CD14-positive monocyte (primary cell): Measurements from ENCODE around the gene SPSB3. TPM values are rescaled to one million over a fixed set of nuclear protein-coding genes. Genes with fewer than 3 reads are reported as not detected.

Experiments
- DNase-seq, 3 donors: peaks; one replicate each; pipeline ENCODE4 v3.0.0-alpha.2; 2011 to 2022
- H2AFZ ChIP-seq: 2 replicates; pipeline ENCODE4 v1.6.0; 2012; ENCODE audit warnings: mild to moderate bottlenecking, low read depth, low read length, inconsistent platforms; ENCODE audit not compliant: insufficient read depth, poor library complexity, severe bottlenecking
- H3K27ac ChIP-seq, 2 donors: 1 replicate in 1 of 2; 2 replicates in 1 of 2; pipeline ENCODE4 v1.5.1; 2012 to 2013; ENCODE audit warnings: low read length in 2 of 2, control low read depth in 1 of 2, inconsistent platforms in 1 of 2, low read depth in 1 of 2, mild to moderate bottlenecking in 1 of 2
- H3K27me3 ChIP-seq, 2 donors: one replicate each; pipeline versions ENCODE4 v1.6.0 to v1.6.1; 2011 to 2013; ENCODE audit warnings: low read length in 2 of 2; ENCODE audit not compliant: control insufficient read depth in 2 of 2, insufficient read depth in 2 of 2
- H3K36me3 ChIP-seq, 2 donors: replicated peaks in 1 of 2; 1 replicate in 1 of 2; 2 replicates in 1 of 2; pipeline versions ENCODE4 v1.5.1 to v1.6.1; 2012 to 2013; ENCODE audit warnings: low read length in 2 of 2, control low read depth in 1 of 2, inconsistent platforms in 1 of 2, mild to moderate bottlenecking in 1 of 2; ENCODE audit not compliant: insufficient read depth in 2 of 2, control insufficient read depth in 1 of 2
- H3K4me1 ChIP-seq, 2 donors: 1 replicate in 1 of 2; 2 replicates in 1 of 2; pipeline versions ENCODE4 v1.5.1 to v1.6.1; 2012 to 2013; ENCODE audit warnings: low read length in 2 of 2, control low read depth in 1 of 2, inconsistent platforms in 1 of 2, mild to moderate bottlenecking in 1 of 2, moderate library complexity in 1 of 2; ENCODE audit not compliant: insufficient read depth in 2 of 2, control insufficient read depth in 1 of 2
- H3K4me2 ChIP-seq: replicated peaks from 2 replicates; pipeline ENCODE3; 2012; ENCODE audit warnings: low read length, moderate library complexity, mild to moderate bottlenecking; ENCODE audit not compliant: poor library complexity, severe bottlenecking; ENCODE audit errors: extremely low read depth
- H3K4me3 ChIP-seq, 3 experiments: fragments of 200-600 bp in 1 of 3; sonication (generic) in 1 of 3; replicated peaks in 1 of 3; 1 replicate in 2 of 3; 2 replicates in 1 of 3; pipeline ENCODE4 v1.5.1; 2011 to 2013; ENCODE audit warnings: low read length in 3 of 3, mild to moderate bottlenecking in 3 of 3, control low read depth in 2 of 3, low read depth in 2 of 3, inconsistent platforms in 1 of 3, moderate library complexity in 1 of 3
- H3K79me2 ChIP-seq: 2 replicates; pipeline ENCODE4 v1.6.0; 2012; ENCODE audit warnings: mild to moderate bottlenecking, control low read depth, inconsistent platforms, low read length, moderate library complexity; ENCODE audit not compliant: insufficient read depth
- H3K9ac ChIP-seq: 2 replicates; pipeline ENCODE4 v1.6.0; 2017; ENCODE audit warnings: low read length, mild to moderate bottlenecking; ENCODE audit not compliant: insufficient read depth, poor library complexity, severe bottlenecking
- H3K9me3 ChIP-seq, 2 donors: replicated peaks in 1 of 2; 1 replicate in 1 of 2; 2 replicates in 1 of 2; pipeline versions ENCODE4 v1.5.1 to v1.6.1; 2012 to 2013; ENCODE audit warnings: low read length in 2 of 2, control low read depth in 1 of 2; ENCODE audit not compliant: control insufficient read depth in 1 of 2, insufficient read depth in 1 of 2
- H4K20me1 ChIP-seq: 2 replicates; pipeline ENCODE4 v1.6.0; 2012; ENCODE audit warnings: mild to moderate bottlenecking, low read length, control low read depth, moderate library complexity; ENCODE audit not compliant: insufficient read depth
- H3K27ac Mint-ChIP-seq, 7 donors: one replicate each; pipeline ENCODE4 v1.8.0; 2020; ENCODE audit warnings: mild to moderate bottlenecking in 7 of 7, mixed read lengths in 7 of 7, moderate library complexity in 6 of 7, inconsistent platforms in 2 of 7
- H3K27me3 Mint-ChIP-seq, 3 donors: one replicate each; pipeline ENCODE4 v1.8.0; 2021 to 2022; ENCODE audit warnings: low read depth in 3 of 3, mild to moderate bottlenecking in 3 of 3, mixed read lengths in 3 of 3, moderate library complexity in 3 of 3, inconsistent platforms in 1 of 3
- H3K36me3 Mint-ChIP-seq, 2 donors: one replicate each; pipeline ENCODE4 v1.8.0; 2020; ENCODE audit warnings: mixed read lengths in 2 of 2, inconsistent platforms in 1 of 2, mild to moderate bottlenecking in 1 of 2
- H3K4me1 Mint-ChIP-seq: one replicate; pipeline ENCODE4 v1.8.0; 2020; ENCODE audit warnings: mild to moderate bottlenecking, mixed read lengths
- H3K4me3 Mint-ChIP-seq, 2 donors: one replicate each; pipeline ENCODE4 v1.8.0; 2020; ENCODE audit warnings: mild to moderate bottlenecking in 2 of 2, mixed read lengths in 2 of 2, moderate library complexity in 1 of 2
- H3K9me3 Mint-ChIP-seq, 7 donors: one replicate each; pipeline ENCODE4 v1.8.0; 2020 to 2022; ENCODE audit warnings: mixed read lengths in 7 of 7, mild to moderate bottlenecking in 6 of 7, moderate library complexity in 6 of 7, inconsistent platforms in 2 of 7
- CTCF ChIP-seq: fragments of 200-600 bp; IDR thresholded peaks from one replicate; pipeline ENCODE4 v1.8.0; 2022; ENCODE audit warnings: antibody characterized with exemption, mild to moderate bottlenecking
- WGBS: methylation state at CpG from one replicate; pipeline ENCODE4 v1.1.5; 2013; ENCODE audit warnings: missing lambda C conversion rate; ENCODE audit not compliant: insufficient coverage; 5-methylcytosine and 5-hydroxymethylcytosine counted together
- intact Hi-C, 2 donors: fragments of 100-400 bp; cut with micrococcal nuclease; formaldehyde crosslinking; loops; one replicate each; pipeline versions ENCODE4 v1.15.0 to v1.15.1; 2023
- polyA plus RNA-seq, 3 donors: library from polyadenylated mRNA; depleted of rRNA in 1 of 3; unstranded in 2 of 3; stranded (reverse) in 1 of 3; fragments of 300-500 nt in 2 of 3; fragments of >200 nt in 1 of 3; fragmentation: Illumina TruSeq in 2 of 3; gene quantifications; 1 replicate in 2 of 3; 2 replicates in 1 of 3; pipeline ENCODE4 v1.2.3, GENCODE V29; 2012 to 2021

The SPSB3 gene
- polyA plus RNA-seq, 3 donors = 36.8 to 151 (median 40.2) TPM

- Mint-ChIP-seq H3K27ac (no peak overlapping the region), H3K27me3 (peaks cover 0 to 2% (median 0%) of the 10 kb centered on the region in 3 donors), H3K4me3 (no peak overlapping the region), H3K36me3 (peaks cover 7 to 34% of the 10 kb centered on the region in 2 donors), H3K9me3 (peaks cover 0 to 7% (median 0%) of the 10 kb centered on the region in 7 donors), H3K4me1 (no peaks in the 10 kb centered on the region)
- Histone ChIP-seq H3K4me2 (no peak overlapping the region), H2AFZ (no peak overlapping the region), H3K36me3 (peaks cover 32 to 34% of the 10 kb centered on the region in 2 donors), H3K4me1 (no peaks in the 10 kb centered on the region), H3K9ac (no peak overlapping the region), H3K79me2 (no peaks in the 10 kb centered on the region), H3K27ac (no peak overlapping the region), H3K4me3 (no peak overlapping the region), H4K20me1 (peaks cover 9% of the 10 kb centered on the region), H3K27me3 (no peaks in the 10 kb centered on the region), H3K9me3 (no peaks in the 10 kb centered on the region)
- no peak for DNase-seq
- 95% methylated on average over 59 of the region's 59 CpGs for WGBS
- no peak for TF ChIP-seq CTCF
- intact Hi-C loops = no loop called here
Measured at GRCh38 chr16:1791943-1792812, 9.8 kb upstream of the SPSB3 start.

GRCh38 chr16:1791256-1791942 lies 9.0 kb upstream of the SPSB3 start:
- peaks cover 13 to 40% of the 10 kb centered on the region in 2 donors for H3K36me3 Mint-ChIP-seq
- TF ChIP-seq CTCF = no peak
- Histone ChIP-seq H3K27me3 (no peaks in the 10 kb centered on the region), H3K9ac (no peak overlapping the region), H3K4me2 (no peak overlapping the region), H3K4me3 (no peak overlapping the region), H3K36me3 (peaks cover 38 to 42% of the 10 kb centered on the region in 2 donors), H3K27ac (no peak overlapping the region), H3K9me3 (no peaks in the 10 kb centered on the region), H2AFZ (no peak overlapping the region), H4K20me1 (peaks cover 16% of the 10 kb centered on the region), H3K4me1 (no peaks in the 10 kb centered on the region), H3K79me2 (peaks cover 6% of the 10 kb centered on the region)
- no peak overlapping the region for H3K27ac Mint-ChIP-seq
- no peaks in the 10 kb centered on the region for H3K4me1 Mint-ChIP-seq
- no peak overlapping the region for H3K4me3 Mint-ChIP-seq
- no peaks in the 10 kb centered on the region for H3K9me3 Mint-ChIP-seq
- peaks cover 0 to 2% (median 0%) of the 10 kb centered on the region in 3 donors for H3K27me3 Mint-ChIP-seq
- WGBS = 97% methylated on average over 53 of the region's 53 CpGs
- no peak for DNase-seq
- intact Hi-C loops = no loop called here
